ENCODE measurements around the gene GMDS.

GMDS gene

DNA sequence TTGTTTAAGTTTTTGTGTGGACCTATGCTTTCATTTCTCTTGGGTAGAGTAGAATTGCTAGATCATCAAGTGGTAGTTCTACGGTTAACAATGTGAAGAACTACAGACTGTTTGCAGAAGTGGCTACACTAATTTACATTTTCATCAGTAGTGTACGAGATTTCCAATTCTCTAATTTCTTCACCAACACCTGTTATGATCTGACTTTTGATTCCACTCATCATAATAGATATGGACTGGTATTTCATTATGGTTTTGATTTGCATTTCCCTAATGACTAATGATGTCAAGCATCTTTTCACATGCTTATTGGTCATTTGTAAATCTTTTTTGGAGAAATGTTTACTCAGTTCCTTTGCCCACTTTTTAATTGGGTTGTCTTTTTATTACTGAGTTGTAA is 244.4 kb downstream of the GMDS start:
- no peak for DNase-seq (ENCODE audit: low read depth in 4 of 4, low spot score in 1 of 4)

DNA sequence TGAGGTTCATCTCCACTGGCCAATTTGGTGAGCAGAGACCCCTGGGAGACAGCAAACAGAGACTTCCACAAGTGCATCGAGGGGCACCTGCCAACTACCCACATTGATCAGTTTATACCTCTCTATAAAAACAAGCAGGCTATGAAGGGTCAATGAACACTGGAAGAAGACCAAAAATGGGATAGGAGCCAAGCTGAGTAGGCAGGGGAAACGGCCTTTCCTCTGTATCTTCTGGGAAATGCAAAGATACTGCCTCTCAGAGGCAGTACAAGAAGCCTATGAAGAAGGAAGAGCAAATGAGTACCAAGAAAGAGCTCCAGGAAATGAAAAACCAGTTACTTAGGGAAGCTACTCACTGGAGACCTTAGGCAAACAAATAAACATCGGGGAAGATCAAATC is 247.7 kb downstream of the GMDS start:
- DNase-seq (ENCODE audit: low read depth in 4 of 4, low spot score in 1 of 4) = no peak

DNA sequence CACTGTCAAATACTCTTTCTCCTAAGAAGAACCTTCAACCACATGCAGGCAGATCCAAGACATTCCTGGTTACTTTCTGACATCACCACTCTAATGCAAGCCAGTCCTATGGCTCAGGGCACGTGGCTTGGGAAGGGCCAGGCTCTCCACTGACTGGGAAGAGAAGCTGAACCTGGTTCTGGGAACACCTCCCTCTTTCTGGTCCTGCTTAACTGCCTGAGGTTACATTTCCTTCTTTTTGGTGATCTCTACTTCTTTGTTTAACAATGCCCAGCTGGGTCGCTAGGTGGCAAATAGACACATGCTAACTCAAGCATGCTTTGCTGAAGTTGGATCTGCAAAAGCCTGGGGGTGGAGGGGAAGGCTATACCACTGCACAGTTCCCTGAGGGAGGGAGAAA is 249.8 kb downstream of the GMDS start:
- DNase-seq (ENCODE audit: low read depth in 4 of 4, low spot score in 1 of 4) = no peak

DNA sequence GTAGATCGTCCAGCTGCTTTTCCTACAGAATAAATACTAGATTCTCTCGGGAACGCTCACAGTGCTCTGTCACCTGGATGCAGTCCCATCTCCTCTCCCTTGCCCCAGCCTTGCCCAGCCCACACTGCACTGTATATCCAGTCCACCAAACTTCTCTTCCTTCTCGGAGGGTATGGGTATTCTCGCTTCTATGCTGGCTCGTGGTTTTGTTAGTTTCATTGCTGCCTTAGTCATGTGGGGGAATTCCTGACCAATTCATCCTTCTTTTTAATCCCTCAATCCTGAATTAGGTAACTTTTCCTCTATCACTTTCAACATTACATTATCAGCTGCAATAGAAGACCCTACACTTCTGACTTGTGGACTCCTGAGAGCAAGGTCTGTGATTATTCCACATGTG is 252.4 kb downstream of the GMDS start:
- no peak for DNase-seq (ENCODE audit: low read depth in 4 of 4, low spot score in 1 of 4)

DNA sequence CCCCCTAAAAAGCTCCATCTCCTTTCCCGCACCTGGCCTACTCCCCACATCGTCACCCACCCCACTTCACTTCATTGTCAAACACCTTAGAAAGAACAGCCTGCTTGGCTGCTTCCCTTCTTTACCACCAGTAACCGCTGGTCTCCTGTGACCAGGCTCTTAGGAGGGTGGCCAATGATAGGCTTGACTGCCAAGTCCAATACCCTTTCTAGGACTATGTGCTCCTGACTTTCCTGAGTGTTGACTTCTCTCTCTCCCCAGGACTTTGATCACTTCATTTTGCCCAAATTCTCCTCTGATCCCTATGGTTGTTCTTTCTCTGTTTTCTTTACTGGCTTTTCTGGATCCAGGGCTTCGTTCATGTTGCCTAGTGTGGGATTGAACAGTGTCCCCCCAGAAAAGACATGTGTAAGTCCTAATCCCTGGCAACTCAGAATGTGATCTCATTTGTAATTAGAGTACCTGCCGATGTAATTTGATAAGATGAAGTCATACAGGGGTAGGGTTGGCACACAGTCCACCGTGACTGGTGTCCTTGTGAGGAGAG is 254.0 kb downstream of the GMDS start:
- no peak for DNase-seq (ENCODE audit: low read depth in 4 of 4, low spot score in 1 of 4)

GRCh38 chr6:1988843-1989242 is 256.6 kb downstream of the GMDS start:
- DNase-seq (ENCODE audit: low read depth in 4 of 4, low spot score in 1 of 4) = no peak

DNA sequence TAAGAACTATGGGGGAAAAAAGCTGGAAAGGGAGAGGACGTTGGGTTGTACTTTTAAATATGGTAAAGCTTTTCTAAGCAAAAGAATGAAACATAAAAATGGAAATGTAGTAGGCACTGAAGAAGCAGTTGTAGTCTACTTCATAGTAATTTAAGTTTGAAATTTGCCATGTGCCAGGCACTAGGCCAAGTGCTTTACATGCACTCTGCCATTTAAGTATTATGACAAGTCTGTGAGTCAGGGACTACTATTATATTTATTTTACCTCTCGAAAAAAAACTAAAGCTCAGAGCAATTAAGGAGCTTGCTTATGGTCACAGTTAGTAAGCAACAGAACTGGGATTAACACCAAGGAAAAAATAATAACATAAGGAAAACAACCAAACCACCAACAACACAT is 257.8 kb downstream of the GMDS start:
- DNase-seq (ENCODE audit: low read depth in 4 of 4, low spot score in 1 of 4) = no peak

DNA sequence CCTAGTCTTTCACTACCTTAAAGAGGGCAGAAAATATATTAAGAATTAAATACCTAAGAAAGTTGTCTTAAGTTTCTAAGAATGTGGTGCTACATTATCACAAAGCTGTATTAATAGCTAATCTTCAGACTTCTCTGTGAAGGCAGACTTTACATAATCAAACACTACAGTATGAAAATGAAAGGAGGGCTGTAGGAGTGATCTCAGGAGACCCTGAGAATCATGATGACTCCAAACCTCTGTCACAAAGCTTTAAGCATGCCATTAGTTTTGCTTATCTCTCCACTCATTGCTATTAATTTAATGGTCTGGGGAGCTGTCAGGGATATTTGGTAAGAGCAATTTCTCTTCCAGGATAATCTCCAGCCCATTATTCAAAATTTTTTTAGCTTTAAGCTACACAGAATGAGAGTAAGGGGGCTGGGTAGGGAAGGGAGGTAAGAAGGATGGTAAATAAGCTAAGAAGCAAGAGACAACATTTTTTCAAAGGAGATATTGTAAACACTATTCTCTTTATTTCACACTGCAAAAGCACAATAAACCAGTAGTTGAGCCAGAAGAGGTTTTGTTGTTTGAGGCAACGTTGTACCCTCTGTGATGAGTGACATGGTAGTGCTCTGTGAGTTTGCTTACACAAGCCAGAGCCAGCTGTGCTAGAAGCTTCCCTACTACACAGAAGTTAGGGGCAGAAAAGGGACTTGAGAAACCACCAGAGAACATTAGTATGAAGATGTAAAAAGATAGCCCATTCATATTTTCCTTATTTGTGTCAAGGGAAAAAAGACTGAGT is 258.8 kb downstream of the GMDS start:
- no peak for DNase-seq (ENCODE audit: low read depth in 4 of 4, low spot score in 1 of 4)

GRCh38 chr6:1984346-1984994 is 260.9 kb downstream of the GMDS start:
- DNase-seq (ENCODE audit: low read depth in 4 of 4, low spot score in 1 of 4) = no peak

GRCh38 chr6:1983850-1984249 is 261.6 kb downstream of the GMDS start:
- no peak for DNase-seq (ENCODE audit: low read depth in 4 of 4, low spot score in 1 of 4)

DNA sequence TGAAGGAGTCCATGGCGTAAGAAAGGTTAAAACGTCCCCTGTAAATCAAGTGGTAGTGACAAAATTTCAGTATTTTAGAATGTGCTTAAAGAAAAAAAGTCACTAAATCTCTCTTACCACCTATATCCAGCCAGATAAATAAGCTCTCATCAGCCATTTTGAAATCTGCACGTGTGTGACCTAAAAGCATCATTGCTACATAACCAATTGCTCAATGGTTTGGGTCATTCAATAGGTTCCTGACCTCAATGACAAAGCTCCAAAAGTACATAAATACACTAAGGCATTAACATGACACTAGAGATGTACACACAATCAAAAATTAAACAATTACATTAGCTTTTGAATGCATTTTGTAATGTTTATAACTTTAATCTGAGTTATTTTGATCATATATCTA is 272.4 kb downstream of the GMDS start:
- no peak for DNase-seq (ENCODE audit: low read depth in 4 of 4, low spot score in 1 of 4)

DNA sequence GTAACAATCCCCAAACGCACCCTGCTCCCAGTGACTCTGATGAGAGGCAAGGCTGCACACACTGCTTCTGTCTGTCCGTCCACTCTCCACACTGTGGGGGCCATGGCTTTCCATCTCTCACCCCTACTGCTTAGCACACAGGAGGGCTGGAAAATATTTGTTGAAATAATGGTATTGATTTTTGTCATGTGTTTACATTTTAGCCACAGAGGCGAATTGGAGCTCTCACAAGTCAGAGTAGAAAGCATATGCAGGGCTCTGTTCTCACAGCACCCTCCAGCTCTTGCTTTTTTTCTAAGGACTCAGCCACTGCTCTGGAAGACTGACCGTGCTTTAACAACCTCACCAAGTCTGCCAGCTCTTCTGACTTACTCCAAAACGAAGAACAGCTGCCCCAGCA is 273.8 kb downstream of the GMDS start:
- no peak for DNase-seq (ENCODE audit: low read depth in 4 of 4, low spot score in 1 of 4)

GRCh38 chr6:1970151-1970561 is 275.2 kb downstream of the GMDS start:
- no peak for DNase-seq (ENCODE audit: low read depth in 4 of 4, low spot score in 1 of 4)

GRCh38 chr6:1966713-1967112 is 278.7 kb downstream of the GMDS start:
- no peak for DNase-seq (ENCODE audit: low read depth in 4 of 4, low spot score in 1 of 4)

- no peak for DNase-seq (ENCODE audit: low read depth in 4 of 4, low spot score in 1 of 4)
Measured at GRCh38 chr6:1965596-1966224, 279.7 kb downstream of the GMDS start.

GRCh38 chr6:1963596-1963995 is 281.8 kb downstream of the GMDS start:
- no peak for DNase-seq (ENCODE audit: low read depth in 4 of 4, low spot score in 1 of 4)

GRCh38 chr6:1962201-1962600 is 283.2 kb downstream of the GMDS start:
- DNase-seq (ENCODE audit: low read depth in 4 of 4, low spot score in 1 of 4) = no peak

DNA sequence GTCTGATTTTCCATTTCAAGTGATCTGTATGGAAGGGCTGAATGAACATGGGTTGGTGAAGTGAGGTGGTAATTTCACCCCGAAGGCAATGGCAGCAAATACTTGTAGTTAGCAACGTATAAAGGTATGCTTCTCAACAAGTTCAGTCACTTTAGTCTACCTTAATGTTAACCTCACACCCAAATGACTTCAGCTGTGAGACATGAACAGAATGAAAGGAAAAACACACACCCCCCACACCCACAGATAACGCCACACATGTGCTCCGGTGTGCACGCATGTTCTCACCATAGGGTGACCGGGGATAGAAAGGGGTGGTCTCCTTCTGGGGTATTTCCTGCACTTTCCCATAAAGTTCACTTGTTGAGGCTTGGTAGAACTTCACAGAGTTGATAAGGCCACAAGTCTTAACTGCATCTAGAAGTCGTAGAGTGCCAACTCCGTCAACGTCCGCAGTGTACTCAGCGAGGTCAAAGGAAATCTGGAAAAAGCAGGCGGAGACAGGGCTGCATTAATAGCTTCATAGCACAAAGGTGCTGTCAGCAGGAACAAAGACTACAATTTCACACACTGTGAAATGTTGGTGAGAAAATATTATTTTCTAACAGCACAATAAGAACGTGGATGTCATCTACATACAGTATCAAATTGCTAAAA is 284.8 kb downstream of the GMDS start:
- no peak for DNase-seq (ENCODE audit: low read depth in 4 of 4, low spot score in 1 of 4)

GRCh38 chr6:1958257-1958656 is 287.1 kb downstream of the GMDS start:
- DNase-seq (ENCODE audit: low read depth in 4 of 4, low spot score in 1 of 4) = no peak

GRCh38 chr6:1957746-1958145 is 287.7 kb downstream of the GMDS start:
- DNase-seq (ENCODE audit: low read depth in 4 of 4, low spot score in 1 of 4) = no peak

DNA sequence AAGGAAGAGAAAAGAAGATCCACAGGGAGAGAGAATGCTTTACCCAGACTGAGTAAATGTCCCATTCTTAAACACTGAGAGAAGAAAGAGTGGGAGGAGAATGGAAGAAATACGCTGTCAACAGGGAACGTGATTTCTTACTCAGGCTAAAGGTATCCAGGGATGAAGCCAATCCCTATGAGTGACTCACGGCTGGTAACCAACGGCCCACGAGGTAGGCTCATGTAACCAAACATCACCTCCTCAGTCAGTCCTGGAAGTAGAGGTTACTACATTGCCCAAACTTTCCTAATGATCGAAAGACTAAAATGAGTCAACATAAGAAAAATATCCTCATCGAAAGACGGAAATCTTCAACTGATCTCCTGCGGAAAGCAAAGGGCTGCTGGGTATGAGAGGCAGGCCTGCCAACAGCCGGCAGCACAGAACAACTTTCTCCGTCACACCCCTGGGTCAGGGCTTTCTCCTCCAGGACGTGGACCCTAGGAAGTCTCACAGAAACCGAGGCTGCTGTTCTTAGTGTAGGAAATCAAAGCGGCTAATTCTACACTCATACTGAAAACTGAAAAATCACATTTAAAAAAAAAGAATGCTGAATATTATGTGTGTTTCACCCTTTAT is 292.6 kb downstream of the GMDS start:
- no peak for DNase-seq (ENCODE audit: low read depth in 4 of 4, low spot score in 1 of 4)
